GM19025 (cell line): ENCODE data around the gene CATSPER1.
"Not testable (repeated sequence)": the region's sequence is repeated elsewhere in the genome, so short reads cannot be mapped to it uniquely, and the experiment has no call there.

Experiments
- ATAC-seq: cut with Tn5 transposase; IDR thresholded peaks from one replicate; pipeline ENCODE4 v1.9.1; 2021; ENCODE audit warnings: mild to moderate bottlenecking, low read depth, moderate library complexity; ENCODE audit not compliant: unreplicated experiment

The CATSPER1 gene

GRCh38 chr11:66022401-66023185, 3.7 kb downstream of the CATSPER1 start:
- ATAC-seq: no peak

- no peak for ATAC-seq
These were observed 5.5 kb downstream of the CATSPER1 start for GRCh38 chr11:66020618-66021357.

GRCh38 chr11:66020212-66020611, 6.1 kb downstream of the CATSPER1 start:
- no peak for ATAC-seq

DNA sequence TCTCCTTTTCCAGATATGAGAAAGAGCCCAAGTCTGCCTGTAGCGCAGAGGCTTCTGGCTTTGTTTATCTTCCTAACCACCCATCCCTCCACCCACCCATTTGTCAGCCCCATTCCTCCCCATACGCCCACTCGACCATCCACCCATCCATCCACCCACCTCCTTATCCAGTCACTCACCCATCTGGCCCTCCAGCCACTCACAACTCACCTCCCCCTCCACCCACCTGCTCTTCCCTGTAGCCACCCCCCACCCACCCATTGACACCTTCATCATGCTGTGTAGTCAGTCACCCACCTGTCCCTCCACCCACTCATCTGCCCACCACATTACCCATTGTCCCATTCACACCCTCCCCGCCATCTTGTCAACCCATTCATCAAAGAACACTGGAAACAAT, 9.0 kb downstream of the CATSPER1 start:
- no peak for ATAC-seq

GRCh38 chr11:66016793-66017177, 9.5 kb downstream of the CATSPER1 start:
- ATAC-seq: no peak

- no peak for ATAC-seq
These were observed 10.1 kb downstream of the CATSPER1 start for GRCh38 chr11:66015936-66016792.

GRCh38 chr11:66015454-66015881, 10.8 kb downstream of the CATSPER1 start:
- no peak for ATAC-seq

DNA sequence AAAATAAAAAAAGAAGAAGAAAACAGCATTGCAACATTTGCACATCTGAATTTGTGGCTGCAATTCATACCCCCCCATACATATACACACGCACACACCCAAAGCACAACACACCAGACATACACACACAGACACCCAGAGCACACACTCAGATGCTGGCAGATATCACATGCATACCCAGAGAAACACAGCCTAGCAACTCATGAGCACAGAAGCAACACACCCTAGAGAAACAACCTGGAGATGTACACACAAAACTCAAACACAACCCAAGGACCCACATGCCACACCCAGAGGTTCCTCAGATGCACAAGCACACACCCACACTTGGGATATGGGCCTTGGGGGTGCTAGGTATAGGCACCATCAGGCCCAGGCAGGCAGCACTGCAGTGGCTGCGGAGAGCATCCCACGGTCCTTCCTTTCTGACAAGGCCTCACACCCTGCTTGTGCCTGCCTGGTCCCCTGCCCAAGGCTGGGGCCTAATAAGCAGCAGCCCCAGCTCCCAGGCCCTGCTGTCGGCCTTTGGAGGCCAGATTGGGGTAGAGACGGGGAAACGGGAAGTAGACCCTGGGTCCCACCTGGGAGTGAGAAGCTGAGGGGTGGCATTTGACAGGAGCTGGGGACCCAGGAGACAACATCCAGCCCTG, 11.3 kb downstream of the CATSPER1 start:
- ATAC-seq: no peak

GRCh38 chr11:66013762-66014100, 12.5 kb downstream of the CATSPER1 start:
- ATAC-seq: no peak

- no peak for ATAC-seq
These were observed 13.1 kb downstream of the CATSPER1 start for GRCh38 chr11:66012946-66013761.

- no peak for ATAC-seq
These were observed 13.8 kb downstream of the CATSPER1 start for GRCh38 chr11:66012371-66012945.

DNA sequence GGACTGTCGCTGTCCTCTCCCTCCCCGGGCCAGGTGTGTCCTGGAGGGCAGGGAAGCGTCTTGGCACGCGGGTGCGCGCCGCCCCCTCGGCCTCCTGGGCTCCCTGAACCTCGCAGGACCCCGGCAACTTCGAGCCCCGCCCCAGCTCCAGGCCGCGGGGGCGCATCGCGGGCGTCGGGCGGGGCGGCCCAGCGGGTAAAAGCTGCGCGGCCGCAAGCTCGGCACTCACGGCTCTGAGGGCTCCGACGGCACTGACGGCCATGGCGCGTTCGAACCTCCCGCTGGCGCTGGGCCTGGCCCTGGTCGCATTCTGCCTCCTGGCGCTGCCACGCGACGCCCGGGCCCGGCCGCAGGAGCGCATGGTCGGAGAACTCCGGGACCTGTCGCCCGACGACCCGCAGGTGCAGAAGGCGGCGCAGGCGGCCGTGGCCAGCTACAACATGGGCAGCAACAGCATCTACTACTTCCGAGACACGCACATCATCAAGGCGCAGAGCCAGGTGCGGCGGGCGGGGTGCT, 14.4 kb downstream of the CATSPER1 start, which contains the start of gene CST6:
Gene CST6 (plus strand): TSS at position 224 of the 519 bp plus-strand sequence. CDS start 37 bp downstream, at position 261.
- no peak for ATAC-seq

DNA sequence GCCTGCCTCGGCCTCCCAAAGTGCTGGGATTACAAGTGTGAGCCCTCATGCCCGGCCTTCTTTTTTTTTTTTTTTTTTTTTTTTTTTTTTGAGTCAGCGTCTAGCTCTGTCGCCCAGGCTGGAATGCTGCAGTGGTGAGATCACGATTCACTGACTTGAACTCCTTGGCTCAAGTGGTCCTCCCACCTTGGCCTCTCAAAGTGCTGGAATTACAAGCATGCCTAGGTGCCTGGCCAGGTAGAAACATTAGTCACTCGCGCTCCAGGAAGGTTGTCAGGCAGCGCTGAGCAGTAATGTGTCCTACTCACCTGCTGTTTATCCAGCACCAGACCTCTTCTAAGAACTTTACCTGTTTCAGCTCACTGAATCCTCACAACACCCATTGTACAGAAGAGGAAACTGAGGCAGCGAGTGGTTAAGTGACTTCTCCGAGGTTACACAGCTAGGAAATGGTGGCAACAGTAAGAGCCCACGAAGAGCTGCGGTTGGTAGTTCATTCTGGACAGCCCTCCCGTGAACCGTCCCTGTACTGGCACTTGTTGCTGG, 15.0 kb downstream of the CATSPER1 start:
- no peak for ATAC-seq

DNA sequence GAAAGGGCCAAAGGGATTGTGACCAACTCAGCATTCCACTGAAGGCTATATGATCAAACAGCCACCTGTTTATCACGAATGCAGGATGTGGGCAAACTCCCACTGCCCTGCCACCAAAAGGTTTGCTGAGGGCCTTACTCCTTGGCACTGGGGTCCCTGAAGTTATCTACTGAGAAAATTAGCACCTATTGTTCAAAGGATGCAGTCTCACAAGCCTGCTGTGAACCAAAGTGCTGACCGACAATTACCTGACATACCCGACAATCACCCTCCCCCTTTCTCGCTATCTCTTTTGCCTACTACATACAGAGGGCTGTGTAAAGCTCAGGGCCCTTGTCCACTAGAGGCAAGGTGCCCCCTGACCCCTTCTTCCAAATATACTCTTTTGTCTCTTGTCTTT, 16.2 kb downstream of the CATSPER1 start:
- not testable (repeated sequence) for ATAC-seq

GRCh38 chr11:66008468-66009101, 17.7 kb downstream of the CATSPER1 start:
- ATAC-seq: no peak

DNA sequence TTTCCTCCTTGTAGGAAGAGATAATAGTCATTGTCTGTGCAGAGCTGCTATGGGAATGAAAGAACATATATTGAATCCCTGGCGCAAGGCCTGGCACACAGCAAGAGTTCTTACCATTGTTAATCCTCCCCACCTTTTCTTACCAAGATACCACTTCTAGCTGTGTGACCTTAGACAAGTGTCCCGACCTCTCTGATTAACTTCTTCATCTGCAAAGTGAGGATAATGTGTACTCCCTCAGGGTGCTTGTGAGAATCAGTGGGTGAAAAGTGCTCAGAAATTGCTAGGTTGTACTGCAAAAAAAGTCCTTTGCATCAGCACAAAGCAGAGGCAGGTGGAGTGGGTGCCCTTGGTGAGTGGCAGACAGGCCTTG, 18.2 kb downstream of the CATSPER1 start:
- no peak for ATAC-seq

GRCh38 chr11:66007201-66007634, 19.1 kb downstream of the CATSPER1 start:
- no peak for ATAC-seq

DNA sequence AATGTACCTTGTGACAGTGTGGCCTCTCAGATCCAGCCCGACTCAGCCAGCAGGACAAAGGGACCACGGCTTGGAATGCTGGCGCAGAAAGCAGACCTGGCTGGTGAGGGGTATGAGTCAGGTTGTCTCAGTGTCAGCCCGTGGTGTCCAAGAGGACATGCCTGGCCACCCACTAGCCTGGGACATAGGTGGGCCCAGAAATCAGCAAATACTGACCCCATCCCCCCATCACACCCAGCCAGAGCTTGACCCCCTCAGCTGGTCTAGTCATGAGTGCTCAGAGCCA, 19.4 kb downstream of the CATSPER1 start:
- no peak for ATAC-seq
